OCI-LY3 (cell line): ENCODE data around the gene SLC12A6.

Source experiments
- EZH2phosphoT487 ChIP-seq: fragments of 200-600 bp; shearing (Covaris generic); IDR thresholded peaks from 2 replicates; pipeline ENCODE4 v1.6.1; 2018; ENCODE audit warnings: antibody characterized with exemption, mixed run types, low read depth
- TF ChIP-seq, protein P1 (sequence below): fragments of 200-600, 300-600 bp; sonication (generic); IDR thresholded peaks from 2 replicates; pipeline ENCODE4 v1.5.1; 2014; ENCODE audit warnings: antibody characterized with exemption, low read length, low read depth

- TF ChIP-seq, protein P1, sequence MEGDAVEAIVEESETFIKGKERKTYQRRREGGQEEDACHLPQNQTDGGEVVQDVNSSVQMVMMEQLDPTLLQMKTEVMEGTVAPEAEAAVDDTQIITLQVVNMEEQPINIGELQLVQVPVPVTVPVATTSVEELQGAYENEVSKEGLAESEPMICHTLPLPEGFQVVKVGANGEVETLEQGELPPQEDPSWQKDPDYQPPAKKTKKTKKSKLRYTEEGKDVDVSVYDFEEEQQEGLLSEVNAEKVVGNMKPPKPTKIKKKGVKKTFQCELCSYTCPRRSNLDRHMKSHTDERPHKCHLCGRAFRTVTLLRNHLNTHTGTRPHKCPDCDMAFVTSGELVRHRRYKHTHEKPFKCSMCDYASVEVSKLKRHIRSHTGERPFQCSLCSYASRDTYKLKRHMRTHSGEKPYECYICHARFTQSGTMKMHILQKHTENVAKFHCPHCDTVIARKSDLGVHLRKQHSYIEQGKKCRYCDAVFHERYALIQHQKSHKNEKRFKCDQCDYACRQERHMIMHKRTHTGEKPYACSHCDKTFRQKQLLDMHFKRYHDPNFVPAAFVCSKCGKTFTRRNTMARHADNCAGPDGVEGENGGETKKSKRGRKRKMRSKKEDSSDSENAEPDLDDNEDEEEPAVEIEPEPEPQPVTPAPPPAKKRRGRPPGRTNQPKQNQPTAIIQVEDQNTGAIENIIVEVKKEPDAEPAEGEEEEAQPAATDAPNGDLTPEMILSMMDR, result no peak
- no peak for TF ChIP-seq EZH2phosphoT487
Observed at GRCh38 chr15:34239151-34239808, 98.3 kb downstream of the SLC12A6 start.
